HepG2 (cell line): Measurements from ENCODE around the gene KIF15. TPM values are rescaled to one million over a fixed set of nuclear protein-coding genes. Genes with fewer than 3 reads are reported as not detected.
A peak's percentile ranks its signal among the peaks of the same experiment; 100 is the strongest.

Experiments
- FOXA1 ChIP-seq, 2 experiments: fragments of 450-650 bp in 1 of 2; sonication (generic) in 1 of 2; formaldehyde crosslinking in 1 of 2; IDR thresholded peaks; 2 replicates each; pipeline versions ENCODE4 v1.4.0 to v1.6.1; 2016 to 2020; ENCODE audit warnings: missing genetic modification reagents in 1 of 2
- GFI1 ChIP-seq: sonication (generic); formaldehyde crosslinking; IDR thresholded peaks from 2 replicates; pipeline ENCODE4 v1.5.0; 2020; ENCODE audit warnings: missing genetic modification reagents, mild to moderate bottlenecking, borderline replicate concordance
- GZF1 ChIP-seq: sonication (generic); formaldehyde crosslinking; IDR thresholded peaks from 2 replicates; pipeline ENCODE4 v1.5.1; 2020; ENCODE audit warnings: mild to moderate bottlenecking, missing genetic modification reagents
- IRX3 ChIP-seq: sonication (generic); formaldehyde crosslinking; IDR thresholded peaks from 2 replicates; pipeline ENCODE4 v1.8.1; 2023; ENCODE audit warnings: mild to moderate bottlenecking, low read depth, missing genetic modification reagents, borderline replicate concordance
- JUND ChIP-seq: sonication (generic); formaldehyde crosslinking; IDR thresholded peaks from 2 replicates; pipeline ENCODE4 v1.8.0; 2022; ENCODE audit warnings: mild to moderate bottlenecking, missing genetic modification reagents
- MXI1 ChIP-seq: IDR thresholded peaks from 3 replicates; pipeline ENCODE4 v1.6.1; 2012; ENCODE audit warnings: low read depth, low read length, inconsistent platforms, borderline replicate concordance
- NFYB ChIP-seq: sonication (generic); formaldehyde crosslinking; IDR thresholded peaks from 2 replicates; pipeline ENCODE4 v1.4.0; 2020; ENCODE audit warnings: missing genetic modification reagents
- NR2F6 ChIP-seq, 2 experiments: IDR thresholded peaks; 2 replicates each; pipeline ENCODE4 v1.6.1; 2016; ENCODE audit warnings: antibody characterized with exemption in 1 of 2, mild to moderate bottlenecking in 1 of 2
- PHB2 ChIP-seq: fragments of 450-650 bp; IDR thresholded peaks from 2 replicates; pipeline ENCODE4 v1.6.1; 2018; ENCODE audit not compliant: partially characterized antibody
- RAD21 ChIP-seq: fragments of 450-650 bp; formaldehyde crosslinking; IDR thresholded peaks from 2 replicates; pipeline ENCODE4 v1.5.0; 2020; ENCODE audit warnings: mild to moderate bottlenecking
- RCOR2 ChIP-seq: IDR thresholded peaks from 2 replicates; pipeline ENCODE4 v1.6.1; 2016; ENCODE audit warnings: missing biosample characterization, missing genetic modification reagents
- RELA ChIP-seq: sonication (generic); formaldehyde crosslinking; IDR thresholded peaks from 2 replicates; pipeline ENCODE4 v1.4.0; 2020; ENCODE audit warnings: missing genetic modification reagents
- SPEN ChIP-seq: sonication (generic); formaldehyde crosslinking; IDR thresholded peaks from 2 replicates; pipeline ENCODE4 v1.5.1; 2020; ENCODE audit warnings: low read depth, mild to moderate bottlenecking, missing genetic modification reagents
- TBX3 ChIP-seq: fragments of 450-650 bp; IDR thresholded peaks from 2 replicates; pipeline ENCODE4 v1.6.1; 2017; ENCODE audit warnings: antibody characterized with exemption, mild to moderate bottlenecking, inconsistent platforms, borderline replicate concordance
- TFE3 ChIP-seq: IDR thresholded peaks from 2 replicates; pipeline ENCODE4 v1.6.1; 2016
- ZKSCAN8 ChIP-seq: IDR thresholded peaks from 2 replicates; pipeline ENCODE4 v1.6.1; 2016; ENCODE audit warnings: borderline replicate concordance, missing genetic modification reagents, missing compliant biosample characterization
- ZNF333 ChIP-seq: sonication (generic); formaldehyde crosslinking; IDR thresholded peaks from 2 replicates; pipeline ENCODE4 v1.4.0; 2020; ENCODE audit warnings: mild to moderate bottlenecking, missing genetic modification reagents, borderline replicate concordance
- ZNF503 ChIP-seq: sonication (generic); formaldehyde crosslinking; IDR thresholded peaks from 2 replicates; pipeline ENCODE4 v1.4.0; 2020; ENCODE audit warnings: missing genetic modification reagents
- ZNF570 ChIP-seq: sonication (generic); formaldehyde crosslinking; IDR thresholded peaks from 2 replicates; pipeline ENCODE4 v1.4.0; 2020; ENCODE audit warnings: mild to moderate bottlenecking, missing genetic modification reagents, borderline replicate concordance
- ZNF7 ChIP-seq: IDR thresholded peaks from 2 replicates; pipeline ENCODE4 v1.6.1; 2016; ENCODE audit warnings: missing biosample characterization, missing genetic modification reagents
- ZNF816 ChIP-seq: sonication (generic); formaldehyde crosslinking; IDR thresholded peaks from 2 replicates; pipeline ENCODE4 v1.8.0; 2022; ENCODE audit warnings: missing genetic modification reagents, mild to moderate bottlenecking, borderline replicate concordance
- polyA plus RNA-seq, 8 experiments: library from polyadenylated mRNA; depleted of rRNA in 3 of 8; stranded (reverse) in 7 of 8; unstranded in 1 of 8; fragments of >200 nt; fragmentation: Illumina TruSeq in 4 of 8; extraction: Trizol in 4 of 8; gene quantifications; 2 replicates each; pipeline versions ENCODE4 v1.2.1 to v1.2.3, GENCODE V29; 2011 to 2016; ENCODE audit warnings: low read depth in 4 of 8, missing spikeins in 1 of 8, mixed read lengths in 1 of 8; ENCODE audit not compliant: insufficient read depth in 1 of 8
- total RNA-seq, 5 experiments: library from RNA; depleted of rRNA; stranded (reverse); fragments of >200 nt; fragmentation: Illumina TruSeq; extraction: Trizol; gene quantifications; 2 replicates each; pipeline ENCODE4 v1.2.3, GENCODE V29; 2016; ENCODE audit warnings: low read depth in 1 of 5
- TF ChIP-seq, protein P1 (sequence below): sonication (generic); formaldehyde crosslinking; IDR thresholded peaks from 2 replicates; pipeline ENCODE4 v1.4.0; 2020; ENCODE audit warnings: mild to moderate bottlenecking, missing genetic modification reagents

KIF15 gene
- total and polyA plus RNA-seq, 2 of the 13 experiments (the other 11 are each of a cell fraction or from before 2014, with no cell fraction given) = 4.8 to 33.8 TPM

DNA sequence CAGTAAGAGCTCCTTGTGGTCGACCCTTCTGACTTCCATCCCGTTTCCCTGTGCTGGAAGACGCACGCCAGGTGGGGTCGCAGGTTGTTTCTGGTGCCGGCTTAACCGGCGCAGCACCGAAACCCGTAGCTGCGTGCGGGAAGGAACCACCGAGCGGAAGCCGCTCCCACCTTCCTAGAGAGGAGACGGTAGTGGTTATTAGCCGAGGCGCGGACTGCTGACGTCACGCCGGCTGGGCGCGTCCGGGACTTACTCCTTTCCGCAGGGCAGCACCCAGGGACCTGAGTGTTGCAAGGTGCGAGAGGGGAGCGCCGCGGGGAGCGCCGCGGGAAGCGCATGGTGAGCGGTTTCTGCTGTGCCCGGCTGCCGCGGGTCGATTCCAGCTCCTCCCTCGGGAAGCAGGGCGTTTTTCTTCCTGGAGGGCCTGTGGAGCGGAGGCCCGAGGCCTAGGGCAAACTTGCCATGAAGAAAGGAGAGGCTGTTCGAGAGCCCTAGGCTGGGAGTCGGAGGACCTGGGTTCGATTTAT, 32.1 kb upstream of the KIF15 start, which contains the start of gene ZNF501 (continued):
- TF ChIP-seq FOXA1 (IDR thresholded peaks at IDR 0.05) (no peak), FOXA1 (CRISPR knock-in tag; IDR thresholded peaks at IDR 0.05) (peak; percentile 36; the same call in 1 of the 2 replicates), RELA (no peak), TBX3 (no peak), RAD21 (CRISPR knock-in tag) (no peak), NR2F6 (IDR thresholded peaks at IDR 0.05) (no peak), NR2F6 (CRISPR knock-in tag; IDR thresholded peaks at IDR 0.05) (peak; percentile 44), TFE3 (CRISPR knock-in tag) (0 out of 2 replicates have a peak, but pooled peaks have one; percentile 14), JUND (CRISPR knock-in tag) (no peak), SPEN (CRISPR knock-in tag) (peak; percentile 94), ZNF7 (no peak), ZNF570 (CRISPR knock-in tag) (no peak), NFYB (CRISPR knock-in tag) (peak; percentile 61), IRX3 (peak; percentile 65; the same call in 1 of the 2 replicates), PHB2 (no peak), GZF1 (CRISPR knock-in tag) (peak; percentile 89), ZNF333 (0 out of 2 replicates have a peak, but pooled peaks have one; percentile 42), ZKSCAN8 (CRISPR knock-in tag) (0 out of 2 replicates have a peak, but pooled peaks have one; percentile 18), GFI1 (CRISPR knock-in tag) (no peak), ZNF816 (CRISPR knock-in tag) (no peak; the same call in 1 of the 2 replicates), MXI1 (peak; percentile 70; the same call in 1 of the 3 replicates), RCOR2 (CRISPR knock-in tag) (0 out of 2 replicates have a peak, but pooled peaks have one; percentile 62), ZNF503 (CRISPR knock-in tag) (peak; percentile 62; the same call in 1 of the 2 replicates)
- TF ChIP-seq, protein P1, sequence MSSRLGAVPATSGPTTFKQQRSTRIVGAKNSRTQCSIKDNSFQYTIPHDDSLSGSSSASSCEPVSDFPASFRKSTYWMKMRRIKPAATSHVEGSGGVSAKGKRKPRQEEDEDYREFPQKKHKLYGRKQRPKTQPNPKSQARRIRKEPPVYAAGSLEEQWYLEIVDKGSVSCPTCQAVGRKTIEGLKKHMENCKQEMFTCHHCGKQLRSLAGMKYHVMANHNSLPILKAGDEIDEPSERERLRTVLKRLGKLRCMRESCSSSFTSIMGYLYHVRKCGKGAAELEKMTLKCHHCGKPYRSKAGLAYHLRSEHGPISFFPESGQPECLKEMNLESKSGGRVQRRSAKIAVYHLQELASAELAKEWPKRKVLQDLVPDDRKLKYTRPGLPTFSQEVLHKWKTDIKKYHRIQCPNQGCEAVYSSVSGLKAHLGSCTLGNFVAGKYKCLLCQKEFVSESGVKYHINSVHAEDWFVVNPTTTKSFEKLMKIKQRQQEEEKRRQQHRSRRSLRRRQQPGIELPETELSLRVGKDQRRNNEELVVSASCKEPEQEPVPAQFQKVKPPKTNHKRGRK (CRISPR knock-in tag) = no peak
